Erythroblast (primary cell): ENCODE results near the gene LYZL6.

Experiments
- DNase-seq, 2 experiments: peaks; one replicate each; lab custom pipeline; 2025; lab: John Stamatoyannopoulos, UW
- GATA1 ChIP-seq: IDR thresholded peaks from 2 replicates; pipeline ENCODE4 v1.6.1; 2011; ENCODE audit warnings: low read depth, mild to moderate bottlenecking, control low read depth, low read length, moderate library complexity
- POLR2A ChIP-seq: IDR thresholded peaks from 2 replicates; pipeline ENCODE4 v1.6.1; 2011; ENCODE audit warnings: mild to moderate bottlenecking, low read length

Gene LYZL6

GRCh38 chr17:35943537-35943936 is at the start of gene LYZL6:
LYZL6 (minus strand) TSS chr17:35943713; CDS start chr17:35939356, 4,357 bp downstream.
- DNase-seq: no peak
- no peak for TF ChIP-seq POLR2A
- no peak for TF ChIP-seq GATA1

GRCh38 chr17:35991075-35991474 is 47.6 kb upstream of the LYZL6 start:
- DNase-seq: no peak

DNA sequence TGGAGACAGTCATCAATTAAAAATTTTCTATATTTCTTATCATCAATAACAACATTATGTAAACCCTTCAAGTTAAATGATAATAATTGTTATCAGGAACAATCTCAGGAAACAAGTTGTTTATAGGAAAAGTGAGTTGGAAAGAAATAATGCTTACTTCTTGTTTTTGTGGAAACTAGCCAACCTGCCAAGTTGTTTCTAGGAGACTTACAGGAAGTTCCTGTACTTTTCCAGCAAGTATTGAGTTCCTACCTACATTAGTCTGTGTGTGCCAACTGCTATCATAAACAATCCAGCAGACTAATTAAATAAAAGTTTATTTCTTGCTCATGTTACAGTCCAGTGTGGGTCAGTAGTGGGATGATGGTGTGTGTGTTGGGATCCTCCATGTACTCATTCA is 44.7 kb upstream of the LYZL6 start:
- TF ChIP-seq POLR2A (no peak), GATA1 (no peak)
- no peak for DNase-seq

More at GRCh38 chr17:35991075-35991474, 47.6 kb upstream of the LYZL6 start:
- TF ChIP-seq POLR2A: no peak

GRCh38 chr17:35986643-35987042 is 43.1 kb upstream of the LYZL6 start, which contains the start of gene CCL14:
CCL14 (minus strand) TSS chr17:35986729; CDS start chr17:35986649, 80 bp downstream.
- TF ChIP-seq POLR2A (no peak), GATA1 (no peak)
- DNase-seq: no peak

DNA sequence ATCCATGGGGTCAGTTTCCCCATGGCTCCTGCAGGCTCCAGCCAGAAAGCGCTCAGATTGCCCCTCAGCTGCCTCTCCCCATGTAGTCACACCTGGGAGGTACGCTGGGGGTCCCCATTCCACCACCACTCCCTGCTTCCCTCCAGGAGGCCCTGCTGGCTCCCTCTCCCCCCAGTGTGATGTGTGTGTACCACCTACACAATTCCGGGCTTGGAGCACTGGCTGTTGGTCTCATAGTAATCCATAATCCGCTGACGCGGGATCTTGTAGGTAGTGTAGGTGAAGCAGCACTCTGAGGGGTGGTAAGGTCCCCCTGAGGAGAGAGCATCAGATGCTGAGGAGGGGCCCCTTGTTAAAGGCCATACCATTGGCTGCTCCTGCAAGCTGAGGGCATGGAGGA is 40.6 kb upstream of the LYZL6 start:
- no peak for DNase-seq
- TF ChIP-seq GATA1 (no peak), POLR2A (no peak)

- TF ChIP-seq POLR2A: no peak
- no peak for TF ChIP-seq GATA1
- DNase-seq: no peak
Measured at GRCh38 chr17:35982409-35983191, 39.1 kb upstream of the LYZL6 start.

DNA sequence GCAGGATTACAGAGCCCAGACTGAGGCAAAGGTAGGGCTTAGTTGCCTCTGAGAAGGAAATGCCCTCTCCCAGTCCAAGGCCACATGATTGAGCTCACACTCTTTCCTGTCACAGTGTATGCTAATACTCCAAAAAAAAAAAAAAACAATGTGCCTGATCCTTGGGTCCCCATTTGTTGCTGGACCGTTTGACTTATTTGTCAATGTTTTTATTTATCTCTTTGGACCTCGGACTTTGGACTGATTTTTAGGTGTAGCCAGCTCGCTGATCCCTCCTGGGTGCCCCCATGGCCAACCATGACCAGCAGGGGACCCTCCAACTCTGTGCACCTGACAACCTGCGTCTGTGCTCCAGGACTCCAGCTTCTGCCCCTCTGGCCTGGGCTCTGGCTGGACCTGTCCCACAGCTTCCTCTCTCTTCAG is 38.4 kb upstream of the LYZL6 start:
- DNase-seq: peak in 1 of 2 experiments; percentile 5
- no peak for TF ChIP-seq GATA1
- no peak for TF ChIP-seq POLR2A

DNA sequence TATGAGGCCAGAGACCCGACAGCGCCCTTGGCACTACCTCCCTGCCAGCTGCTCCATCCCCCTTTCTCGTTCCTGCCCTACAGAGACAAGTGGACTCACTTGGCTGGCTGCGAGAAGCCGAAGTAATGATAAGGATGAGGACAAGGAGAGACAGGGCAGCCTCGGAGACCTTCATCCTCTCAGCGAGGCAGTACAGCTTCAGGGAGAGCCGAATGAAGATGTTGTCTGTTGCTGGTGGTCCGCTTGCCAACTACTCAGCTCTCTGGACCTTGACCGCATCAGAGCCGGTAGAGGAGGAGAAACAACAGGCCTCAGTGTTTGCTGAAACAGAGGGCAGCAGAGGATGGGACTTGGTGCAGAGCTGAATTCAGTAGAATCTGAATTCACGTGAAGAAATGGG is 37.7 kb upstream of the LYZL6 start, which contains the start of gene CCL16:
TSS of gene CCL16 (minus strand) at position 252 of the 400 bp plus-strand sequence. CDS start at position 175, 77 bp downstream.
- no peak for TF ChIP-seq POLR2A
- no peak for TF ChIP-seq GATA1
- no peak for DNase-seq

DNA sequence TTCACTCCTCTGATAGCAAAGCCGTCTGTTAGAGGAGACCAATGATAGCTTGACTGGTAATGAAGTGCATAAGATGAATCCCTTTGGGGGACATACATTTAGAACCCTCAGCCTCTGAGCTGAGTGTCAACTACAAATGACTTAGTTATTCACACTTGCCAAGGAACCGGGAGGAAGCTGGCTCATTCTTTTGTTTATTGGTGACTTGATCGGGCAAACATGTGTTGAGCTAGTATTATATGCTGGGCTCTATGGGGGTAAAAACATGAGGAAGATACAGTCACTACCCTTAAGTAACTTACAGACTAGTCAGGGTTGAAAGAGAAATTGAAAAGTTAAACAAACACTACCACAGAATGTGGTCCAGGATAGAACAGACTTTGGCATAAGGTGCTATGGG is 34.8 kb upstream of the LYZL6 start:
- no peak for DNase-seq
- TF ChIP-seq POLR2A: no peak
- no peak for TF ChIP-seq GATA1

DNA sequence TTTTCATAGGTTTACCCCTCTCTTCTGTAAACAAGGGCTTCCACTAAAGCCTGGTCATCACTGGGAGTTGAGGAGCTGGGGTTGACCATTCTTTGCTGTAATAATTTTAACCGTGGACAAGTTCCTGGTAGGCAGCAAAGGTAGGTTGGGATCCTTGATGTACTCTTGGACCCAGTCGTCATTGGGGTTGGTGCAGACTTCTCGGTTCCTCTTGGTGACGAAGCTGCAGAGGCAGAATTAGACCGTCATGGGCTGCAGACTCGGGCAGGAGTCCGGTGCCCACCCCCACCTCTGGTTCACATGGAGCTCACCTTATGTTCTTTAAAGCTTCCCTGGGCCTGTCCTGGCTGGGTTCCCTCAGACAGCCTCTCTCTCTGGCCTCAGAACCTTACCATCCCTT is 34.0 kb upstream of the LYZL6 start:
- no peak for DNase-seq
- TF ChIP-seq POLR2A (no peak), GATA1 (no peak)

DNA sequence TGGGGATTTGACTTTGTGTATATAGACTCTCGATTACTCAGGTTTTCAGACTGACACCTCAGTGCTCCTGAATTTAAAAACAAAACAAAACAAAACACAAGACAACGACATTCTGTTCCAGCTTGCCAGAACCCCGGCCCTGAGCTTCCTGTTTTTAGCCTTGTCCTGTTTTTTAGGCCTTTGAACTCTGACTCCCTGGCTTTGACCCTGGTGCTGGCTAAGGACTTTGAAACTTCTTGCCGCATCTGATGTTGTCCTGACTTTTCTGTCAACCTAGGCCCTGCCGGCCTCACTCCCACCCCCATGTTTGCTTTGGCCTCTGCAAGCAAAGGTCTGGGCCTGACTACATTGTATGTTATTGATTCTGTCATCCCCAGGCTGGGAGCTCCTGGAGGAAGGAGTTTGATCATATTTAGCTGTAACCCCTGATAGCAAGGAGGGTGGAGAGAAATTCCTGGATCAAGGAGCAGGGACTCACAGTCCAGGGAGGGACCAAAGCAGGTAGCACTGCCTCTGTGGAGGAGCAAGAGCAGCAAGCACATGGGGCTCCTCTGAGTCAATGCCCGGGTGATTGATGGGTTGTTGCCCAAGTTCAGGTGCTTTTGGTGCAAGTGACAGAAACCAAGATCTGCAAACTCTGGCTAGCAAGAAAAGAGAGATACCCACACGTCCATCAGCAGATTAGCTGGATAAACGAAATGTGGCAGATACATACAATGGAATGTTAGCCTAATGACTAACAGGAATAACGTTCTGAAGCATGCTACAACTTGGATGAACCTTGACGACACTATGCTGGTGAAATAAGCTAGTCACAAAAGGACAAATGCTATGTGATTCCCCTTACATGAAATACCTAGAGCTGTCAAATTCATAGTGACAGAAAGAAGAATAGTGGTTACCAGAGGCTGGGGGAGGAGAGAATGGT is 30.1 kb upstream of the LYZL6 start:
- DNase-seq: no peak
- TF ChIP-seq POLR2A: no peak
- no peak for TF ChIP-seq GATA1

DNA sequence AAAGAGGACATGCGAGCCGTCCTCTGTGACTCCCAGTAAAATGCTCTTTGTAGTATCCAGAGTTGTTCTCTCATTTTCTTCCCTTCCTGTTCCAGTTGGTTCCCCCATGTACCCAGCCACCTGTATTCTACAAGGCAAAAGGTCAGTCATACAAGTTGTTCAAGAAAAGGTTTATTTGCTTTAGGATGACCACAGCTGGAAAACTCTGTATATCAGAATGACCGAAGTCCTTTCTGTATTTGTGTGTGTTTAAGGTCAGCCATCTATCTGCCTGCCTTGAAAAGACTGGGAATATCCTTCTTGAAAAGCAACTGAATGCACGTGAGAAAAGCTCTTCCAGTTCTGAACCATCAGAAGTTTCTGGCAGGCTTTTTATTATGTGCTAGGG is 29.4 kb upstream of the LYZL6 start:
- no peak for TF ChIP-seq POLR2A
- TF ChIP-seq GATA1: no peak
- DNase-seq: no peak

DNA sequence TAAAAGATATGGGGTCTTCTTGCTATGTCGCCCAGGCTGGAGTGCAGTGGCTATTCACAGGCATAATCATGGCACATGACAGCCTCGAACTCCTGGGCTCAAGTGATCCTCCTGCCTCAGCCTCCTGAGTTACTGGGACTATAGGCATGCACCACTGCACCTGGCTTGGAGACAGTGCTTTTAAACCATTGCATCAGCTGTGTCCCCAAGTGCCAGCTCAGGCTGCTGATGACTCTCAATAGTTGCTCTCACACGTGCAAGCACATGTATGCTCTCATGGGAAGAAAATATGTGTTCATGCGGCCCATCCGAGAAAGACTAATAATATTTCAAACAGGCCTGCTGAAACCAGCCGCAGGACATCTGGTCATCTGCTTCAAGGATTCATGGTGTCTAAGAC is 29.0 kb upstream of the LYZL6 start:
- TF ChIP-seq POLR2A: no peak
- TF ChIP-seq GATA1: no peak
- DNase-seq: no peak

GRCh38 chr17:35972066-35972465 is 28.6 kb upstream of the LYZL6 start:
- no peak for DNase-seq
- TF ChIP-seq GATA1: no peak
- TF ChIP-seq POLR2A: no peak
